MCF 10A (cell line): Measurements from ENCODE around the gene RALY. TPM values are rescaled to one million over a fixed set of nuclear protein-coding genes. Genes with fewer than 3 reads are reported as not detected.

Experiments
- BruUV-seq: library from RNA; stranded (reverse); fragments of 400-500 nt; replicated peaks from 2 replicates; lab custom pipeline; 2021; lab: Mats Ljungman, UMichigan
- CTCF ChIA-PET: fragments of 300-600 bp; sonication (Branson Sonifier 250); formaldehyde crosslinking; extraction: SDS; loops from one replicate; lab custom pipeline; 2021; ENCODE audit warnings: antibody characterized with exemption, inconsistent platforms; lab: Yijun Ruan, JAX
- POLR2A ChIA-PET: fragments of 300-600, 350-650 bp; sonication (Branson Sonifier 250); formaldehyde crosslinking; extraction: SDS; loops from one replicate; lab custom pipeline; 2020; ENCODE audit warnings: antibody characterized with exemption, inconsistent platforms; lab: Yijun Ruan, JAX
- DNase-seq: peaks from one replicate; pipeline ENCODE4 v3.0.0-alpha.2; 2018; ENCODE audit not compliant: unreplicated experiment
- H3K27ac Mint-ChIP-seq: one replicate; pipeline ENCODE4 v1.8.0; 2022; ENCODE audit warnings: mild to moderate bottlenecking, low read depth, mixed read lengths; ENCODE audit not compliant: unreplicated experiment
- H3K27me3 Mint-ChIP-seq: one replicate; pipeline ENCODE4 v1.8.0; 2022; ENCODE audit warnings: mixed read lengths; ENCODE audit not compliant: insufficient read depth, unreplicated experiment
- H3K36me3 Mint-ChIP-seq: one replicate; pipeline ENCODE4 v1.8.0; 2022; ENCODE audit warnings: mild to moderate bottlenecking, moderate library complexity, mixed read lengths; ENCODE audit not compliant: insufficient read depth, unreplicated experiment
- H3K4me1 Mint-ChIP-seq: one replicate; pipeline ENCODE4 v1.8.0; 2022; ENCODE audit warnings: mixed read lengths; ENCODE audit not compliant: insufficient read depth, unreplicated experiment
- H3K4me3 Mint-ChIP-seq: one replicate; pipeline ENCODE4 v1.8.0; 2022; ENCODE audit warnings: mild to moderate bottlenecking, moderate library complexity, mixed read lengths; ENCODE audit not compliant: unreplicated experiment
- H3K9me3 Mint-ChIP-seq: one replicate; pipeline ENCODE4 v1.8.0; 2022; ENCODE audit warnings: mixed read lengths; ENCODE audit not compliant: unreplicated experiment
- CTCF ChIP-seq: fragments of 200-600 bp; IDR thresholded peaks from one replicate; pipeline ENCODE4 v1.8.0; 2022; ENCODE audit warnings: antibody characterized with exemption, mild to moderate bottlenecking; ENCODE audit not compliant: unreplicated experiment
- intact Hi-C: fragments of 100-400 bp; cut with micrococcal nuclease; formaldehyde crosslinking; loops from 2 replicates; pipeline ENCODE4 v1.14.1; 2022
- total RNA-seq: library from RNA; stranded (reverse); gene quantifications from 2 replicates; pipeline ENCODE4 v1.2.3, GENCODE V29; 2022

RALY gene
- total RNA-seq, 1 experiment from 2014 or later = 120 TPM

GRCh38 chr20:33947709-33948295 lies 45.9 kb upstream of the RALY start:
- peak; percentile 62 for DNase-seq
- intact Hi-C loops = loop anchor here (5.0 kb wide), 1 partner anchor 44 kb away; the partner anchor contains the start of gene RALY
- Mint-ChIP-seq H3K27ac (no peak overlapping the region), H3K4me3 (no peak overlapping the region), H3K4me1 (peaks cover 9% of the 10 kb centered on the region), H3K27me3 (peaks cover 11% of the 10 kb centered on the region), H3K9me3 (peaks cover 11% of the 10 kb centered on the region), H3K36me3 (no peaks in the 10 kb centered on the region)
- CTCF ChIA-PET = interaction anchor here (0.9 kb wide), 1 partner anchor 16 kb away, joined by 3 read pairs; no protein-coding TSS in a partner anchor
- peak; percentile 63 for TF ChIP-seq CTCF
- POLR2A ChIA-PET = no interaction called here
- BruUV-seq = no TSS peak

- BruUV-seq = no TSS peak
These were observed 45.2 kb upstream of the RALY start for GRCh38 chr20:33948480-33948879.

GRCh38 chr20:33951171-33951570 lies 42.5 kb upstream of the RALY start:
- BruUV-seq = no TSS peak
- POLR2A ChIA-PET = no interaction called here
- peaks cover 11% of the 10 kb centered on the region for H3K9me3 Mint-ChIP-seq
- peaks cover 3% of the 10 kb centered on the region for H3K4me1 Mint-ChIP-seq
- H3K36me3 Mint-ChIP-seq = no peaks in the 10 kb centered on the region
- intact Hi-C loops = no loop called here
- H3K27ac Mint-ChIP-seq = no peak overlapping the region
- no peak for TF ChIP-seq CTCF
- H3K27me3 Mint-ChIP-seq = peaks cover 11% of the 10 kb centered on the region
- no peak for DNase-seq
- CTCF ChIA-PET = interaction anchor here (0.6 to 1.0 kb wide), 3 partner anchors 21 to 201 kb away, joined by 3 to 4 read pairs (median 3); no protein-coding TSS in a partner anchor
- no peak overlapping the region for H3K4me3 Mint-ChIP-seq

More at GRCh38 chr20:33948480-33948879, 45.2 kb upstream of the RALY start:
- H3K9me3 Mint-ChIP-seq = peaks cover 11% of the 10 kb centered on the region
- CTCF ChIA-PET = interaction anchor here (0.8 to 1.5 kb wide), 4 partner anchors 10 to 33 kb away, joined by 3 to 5 read pairs (median 4); no protein-coding TSS in a partner anchor
- no peak overlapping the region for H3K4me3 Mint-ChIP-seq
- H3K4me1 Mint-ChIP-seq = peaks cover 9% of the 10 kb centered on the region
- H3K27me3 Mint-ChIP-seq = peaks cover 11% of the 10 kb centered on the region
- POLR2A ChIA-PET = no interaction called here
- no peak for TF ChIP-seq CTCF
- no peaks in the 10 kb centered on the region for H3K36me3 Mint-ChIP-seq
- no peak overlapping the region for H3K27ac Mint-ChIP-seq
- DNase-seq = no peak
- intact Hi-C loops = loop anchor here (5.0 kb wide), 1 partner anchor 44 kb away; the partner anchor contains the start of gene RALY

GRCh38 chr20:33954504-33954903 lies 39.2 kb upstream of the RALY start:
- ChIA-PET POLR2A (no interaction called here), CTCF (interaction anchor here (0.6 to 1.2 kb wide), 2 partner anchors 8 to 20 kb away, joined by 3 to 4 read pairs; no protein-coding TSS in a partner anchor)
- H3K4me1 Mint-ChIP-seq = no peaks in the 10 kb centered on the region
- H3K27ac Mint-ChIP-seq = no peak overlapping the region
- no peak for TF ChIP-seq CTCF
- peaks cover 11% of the 10 kb centered on the region for H3K27me3 Mint-ChIP-seq
- H3K36me3 Mint-ChIP-seq = no peaks in the 10 kb centered on the region
- no peaks in the 10 kb centered on the region for H3K9me3 Mint-ChIP-seq
- no peak overlapping the region for H3K4me3 Mint-ChIP-seq
- no TSS peak for BruUV-seq
- intact Hi-C loops = no loop called here
- no peak for DNase-seq
